GM19468 (cell line): ENCODE data around the gene AGAP1.
"Not testable (repeated sequence)": the region's sequence is repeated elsewhere in the genome, so short reads cannot be mapped to it uniquely, and the experiment has no call there.

Experiments
- ATAC-seq: cut with Tn5 transposase; IDR thresholded peaks from one replicate; pipeline ENCODE4 v1.9.1; 2021; ENCODE audit warnings: mild to moderate bottlenecking, moderate library complexity, moderate number of reproducible peaks; ENCODE audit not compliant: unreplicated experiment; ENCODE audit errors: extremely low read depth

The AGAP1 gene

DNA sequence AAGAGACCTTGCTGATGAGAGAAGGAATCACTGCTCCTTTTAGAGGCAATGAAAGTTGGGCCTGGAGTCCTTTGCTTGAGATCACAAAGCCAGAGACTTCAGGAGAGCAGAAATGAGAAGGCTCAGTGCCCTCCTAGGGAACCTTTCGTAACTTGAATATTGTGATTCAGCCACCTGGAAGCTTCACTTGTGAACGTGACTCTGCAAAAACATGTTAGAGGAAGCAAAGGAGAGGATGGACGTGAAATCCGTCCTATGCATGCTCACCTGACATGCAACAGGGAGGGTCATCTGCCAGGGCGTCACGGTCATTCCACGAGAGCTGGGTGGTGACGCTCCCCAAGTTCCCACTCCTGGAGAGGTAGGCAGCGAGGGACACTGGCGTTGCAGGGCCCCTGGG lies 243.6 kb downstream of the AGAP1 start:
- no peak for ATAC-seq

DNA sequence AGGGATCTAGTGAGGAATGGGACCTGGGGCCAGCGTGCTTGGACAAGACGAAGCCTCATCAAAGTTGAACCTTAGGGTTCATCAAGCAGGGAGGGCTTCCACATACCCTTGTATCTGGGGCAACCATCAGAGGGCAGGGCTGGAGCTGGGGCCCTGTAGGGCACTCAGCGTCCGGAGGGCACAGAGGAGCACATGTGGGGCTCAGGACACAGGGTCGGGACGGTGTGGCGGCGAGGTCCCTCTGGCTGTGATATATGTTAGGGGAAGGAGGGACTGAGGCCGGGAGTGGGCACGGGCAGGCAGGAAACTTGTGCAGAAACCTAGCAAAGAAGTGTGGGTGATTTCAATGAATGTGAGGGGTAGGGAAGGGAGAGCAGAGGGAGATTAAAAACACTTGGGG lies 244.0 kb downstream of the AGAP1 start:
- no peak for ATAC-seq

DNA sequence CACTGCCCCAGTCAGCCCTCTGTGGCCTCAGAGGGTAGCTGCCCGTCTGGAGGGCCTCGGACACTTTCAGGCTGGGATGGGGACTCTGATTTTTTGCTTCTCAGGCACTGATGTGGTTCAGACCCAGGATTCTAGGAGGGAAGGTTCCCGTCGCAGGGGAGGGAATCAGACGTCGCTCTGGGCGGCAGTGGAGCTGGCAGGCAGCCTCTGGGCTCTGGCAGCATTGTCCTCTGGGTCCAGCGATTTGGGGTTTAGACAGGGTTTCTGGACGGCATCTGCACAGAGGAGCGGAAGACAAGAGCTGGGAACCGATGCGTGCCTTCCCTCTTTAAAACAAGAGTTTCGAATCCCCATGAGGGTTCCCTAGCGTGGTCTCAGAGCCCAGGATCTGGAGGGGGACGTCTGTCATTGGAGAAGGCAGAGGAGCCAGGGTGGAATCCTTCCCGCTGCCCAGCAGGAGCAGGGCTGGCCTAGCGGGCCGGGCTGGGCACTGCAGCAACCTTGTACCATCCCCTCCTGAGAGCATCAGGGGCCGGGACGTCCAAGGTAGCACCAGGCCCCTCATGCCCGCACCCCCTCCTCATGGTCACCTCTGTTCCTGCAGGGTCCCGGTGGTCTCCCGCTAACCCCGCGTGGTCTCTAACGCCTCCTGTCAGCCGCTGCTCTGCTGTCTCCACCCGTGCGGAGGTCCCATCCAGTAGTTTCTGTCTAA lies 246.0 kb downstream of the AGAP1 start:
- no peak for ATAC-seq

DNA sequence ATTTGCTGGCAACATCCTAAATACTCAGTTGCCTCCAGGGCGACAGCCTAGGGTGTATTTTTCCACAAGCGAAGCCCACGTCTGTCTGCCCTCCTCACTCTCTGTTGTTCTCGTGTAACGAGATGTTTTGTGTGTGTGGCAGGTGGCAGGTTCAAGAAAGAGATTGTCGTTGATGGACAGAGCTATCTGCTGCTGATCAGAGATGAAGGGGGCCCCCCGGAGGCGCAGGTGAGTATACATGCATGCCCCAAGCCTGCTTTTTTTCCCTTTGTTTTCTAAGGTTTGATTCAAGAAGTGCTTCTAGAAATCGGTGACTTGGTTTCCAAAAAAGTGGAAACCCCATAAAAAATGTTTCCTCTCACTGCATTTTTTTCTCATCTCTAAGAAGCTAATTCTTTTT lies 247.0 kb downstream of the AGAP1 start:
- ATAC-seq: no peak

DNA sequence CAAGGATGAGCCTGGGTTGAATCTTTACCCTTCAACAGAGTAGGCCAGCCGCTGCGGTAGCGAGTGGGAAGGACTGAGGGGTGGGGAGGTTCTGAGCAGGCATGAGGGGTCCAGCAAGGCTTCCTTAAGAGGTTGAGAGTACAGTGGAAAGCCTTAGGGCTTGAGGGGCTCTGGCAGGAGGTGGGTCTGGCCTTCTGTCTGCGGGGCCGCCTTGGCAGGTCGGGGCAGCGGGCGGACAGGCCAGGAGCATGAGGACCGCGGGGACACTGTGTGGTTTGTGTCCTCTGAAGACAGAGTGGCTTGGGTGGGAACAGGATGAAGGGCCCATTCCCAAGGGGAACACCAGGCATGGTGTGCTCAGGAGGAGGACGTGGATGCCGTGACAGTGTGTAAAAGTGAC lies 250.3 kb downstream of the AGAP1 start:
- no peak for ATAC-seq

DNA sequence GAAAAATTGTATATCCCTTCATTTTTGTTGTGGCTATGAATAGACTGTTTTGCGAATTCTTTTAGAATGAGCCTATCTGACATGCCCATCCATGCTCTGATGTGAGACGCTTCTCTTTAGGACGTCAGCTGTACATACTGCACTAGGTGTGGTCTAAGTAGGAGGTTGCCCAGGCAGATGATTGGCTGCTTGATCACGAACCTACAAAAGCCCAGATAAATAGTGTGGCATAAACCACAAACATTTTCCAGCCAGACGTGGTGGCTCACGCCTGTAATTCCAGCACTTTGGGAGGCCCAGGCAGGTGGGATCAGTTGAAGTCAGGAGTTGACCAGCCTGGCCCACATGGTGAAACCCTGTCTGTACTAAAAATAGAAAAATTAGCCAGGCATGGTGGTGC lies 251.8 kb downstream of the AGAP1 start:
- ATAC-seq: no peak

DNA sequence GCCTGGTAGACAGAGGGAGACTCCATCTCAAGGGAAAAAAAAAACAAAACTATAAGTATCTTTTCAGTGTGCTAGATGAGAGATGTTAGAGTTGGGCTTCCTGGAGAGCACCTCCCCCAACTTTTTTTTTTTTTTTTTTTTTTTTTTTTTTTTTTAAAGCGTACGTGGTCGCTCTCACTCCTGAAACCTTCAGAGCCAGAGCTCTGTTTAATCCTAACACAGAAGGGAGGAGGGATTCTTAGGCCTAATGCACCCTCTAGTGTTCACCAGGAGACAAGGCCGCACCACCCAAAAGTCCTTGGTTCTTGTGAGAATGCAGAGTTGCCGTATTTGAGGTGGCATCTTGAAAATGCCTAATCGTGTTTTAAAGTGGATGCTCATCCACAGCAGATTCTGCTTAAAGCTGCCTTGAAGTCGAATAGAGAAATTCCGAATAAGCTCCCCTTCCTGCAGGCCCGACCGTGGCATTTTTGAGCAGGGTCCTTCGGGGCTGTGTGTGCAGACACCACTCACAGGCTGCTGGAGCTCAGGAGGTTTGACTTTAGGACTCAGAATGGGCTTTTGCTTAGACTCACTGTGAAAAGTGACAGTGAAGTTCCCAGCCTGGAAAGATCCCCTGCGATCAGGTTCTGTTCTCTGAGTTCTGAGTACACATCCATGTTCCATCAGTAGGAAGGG lies 252.6 kb downstream of the AGAP1 start:
- no peak for ATAC-seq

DNA sequence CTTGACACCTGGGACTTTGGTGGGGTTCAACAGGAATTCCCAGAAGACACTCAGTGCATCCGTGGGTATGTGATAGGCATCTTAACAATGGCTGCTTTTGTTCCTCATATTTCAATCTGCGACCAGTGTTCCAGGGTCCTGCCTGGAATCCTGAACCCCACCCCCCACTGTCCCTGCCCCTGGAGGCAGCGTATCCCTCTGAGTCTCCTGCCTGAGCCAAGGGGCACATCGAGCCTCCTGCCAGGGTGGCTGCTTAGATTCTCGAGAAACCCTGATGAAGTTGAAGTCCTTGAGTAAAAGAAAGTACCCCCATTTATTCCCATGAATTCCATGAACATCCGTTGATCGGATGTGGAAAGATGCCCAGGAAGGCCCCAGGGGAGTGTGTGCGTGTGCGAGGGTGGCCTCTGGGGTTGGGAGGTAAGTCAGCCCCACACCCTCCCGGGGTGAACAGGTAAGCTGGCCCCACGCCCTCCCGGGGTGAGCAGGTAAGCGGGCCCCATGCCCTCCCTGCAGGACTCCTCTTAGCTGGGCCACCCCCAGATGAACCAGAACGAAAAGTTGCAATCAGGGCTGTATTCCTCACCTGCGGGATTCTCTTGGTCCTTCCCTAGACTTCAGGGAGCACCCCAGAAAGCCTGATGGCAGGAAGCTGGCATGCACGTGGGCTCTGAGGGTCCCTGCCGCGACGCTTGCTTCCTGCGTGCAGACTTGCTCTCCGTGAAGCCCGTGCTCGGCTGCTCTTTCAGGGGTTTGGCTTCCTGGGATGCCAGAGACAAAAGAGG lies 253.3 kb downstream of the AGAP1 start:
- no peak for ATAC-seq

DNA sequence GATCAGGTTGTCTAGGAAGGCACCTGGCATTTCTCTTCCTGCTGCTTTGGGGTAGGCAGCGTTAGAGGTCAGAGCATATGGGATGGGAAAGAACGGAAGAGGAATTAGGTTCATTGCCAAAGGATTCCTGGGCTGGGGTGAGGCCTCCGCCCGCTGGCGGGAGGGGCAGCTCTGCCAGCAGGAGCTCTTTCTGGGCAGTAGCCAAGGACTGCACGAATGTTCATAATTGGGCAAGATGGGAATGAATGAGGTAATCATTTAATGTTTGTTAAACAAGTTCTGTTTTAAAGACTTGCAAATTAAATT lies 253.9 kb downstream of the AGAP1 start:
- no peak for ATAC-seq

DNA sequence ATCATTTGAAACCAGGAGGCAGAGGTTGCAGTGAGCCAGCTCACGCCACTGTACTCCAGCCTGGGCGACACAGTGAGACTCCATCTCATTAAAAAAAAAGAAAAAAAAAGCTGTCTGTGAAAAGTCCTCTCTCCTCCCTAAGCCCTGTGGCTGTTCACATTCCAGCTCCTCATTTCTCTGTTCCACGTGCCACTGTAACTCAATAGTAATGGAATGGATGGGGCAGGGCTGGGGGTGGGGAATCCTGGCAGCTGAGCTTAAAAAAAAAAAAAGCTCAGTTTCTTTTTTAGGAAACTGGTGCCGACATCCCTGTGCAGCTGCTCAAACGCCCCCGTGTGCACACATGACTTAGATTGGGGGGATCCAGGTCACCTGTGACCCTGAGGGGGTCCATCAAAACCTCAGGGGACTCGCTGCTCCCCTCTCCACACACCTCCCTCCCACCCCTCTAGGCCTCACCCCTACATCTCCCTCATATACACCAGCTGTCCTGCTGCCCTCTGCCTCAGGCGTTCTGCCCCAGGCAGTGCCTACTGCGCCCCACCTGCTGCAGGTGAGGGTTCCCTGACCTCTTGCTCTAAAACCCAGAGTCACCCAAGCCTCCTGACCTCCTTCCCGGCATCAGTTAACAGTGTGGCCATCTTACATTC lies 255.4 kb downstream of the AGAP1 start:
- no peak for ATAC-seq

DNA sequence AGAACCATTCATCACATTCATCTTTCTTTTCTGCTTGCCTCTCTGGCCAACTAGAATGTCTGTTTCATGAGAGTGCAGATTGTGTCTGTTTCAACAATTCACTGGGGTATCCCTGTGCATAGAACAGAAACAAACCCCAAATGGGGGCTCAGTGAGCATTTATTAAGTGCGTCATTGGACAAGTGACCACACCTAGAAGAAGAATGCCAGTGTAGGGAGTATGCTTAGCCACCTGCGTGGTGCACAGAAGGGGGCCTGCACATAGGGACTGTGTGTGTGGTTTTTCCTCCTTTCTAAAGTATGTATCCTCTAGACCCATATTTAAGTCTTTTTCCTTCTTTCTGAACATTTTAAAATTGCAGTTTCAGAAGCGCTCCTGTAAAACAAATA lies 255.9 kb downstream of the AGAP1 start:
- ATAC-seq: no peak

DNA sequence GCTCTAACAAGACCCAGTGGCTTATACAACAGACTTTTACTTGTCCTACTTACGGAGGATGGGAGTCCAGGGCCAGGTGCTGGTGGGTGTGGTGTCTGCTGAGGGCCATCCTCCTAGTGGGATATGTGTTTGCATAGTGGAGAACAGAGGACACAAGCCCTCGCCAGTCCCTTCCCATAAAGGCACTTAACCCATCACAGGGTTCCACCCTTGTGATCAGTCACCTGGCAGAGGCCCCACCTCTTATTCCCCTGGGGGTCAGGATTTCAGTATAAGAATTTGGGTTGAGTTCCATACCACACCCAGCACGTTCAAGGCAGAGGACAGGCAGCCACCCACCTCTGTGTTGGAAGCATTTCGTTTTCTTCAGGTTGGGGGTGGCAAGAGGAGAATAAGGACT lies 259.0 kb downstream of the AGAP1 start:
- no peak for ATAC-seq

DNA sequence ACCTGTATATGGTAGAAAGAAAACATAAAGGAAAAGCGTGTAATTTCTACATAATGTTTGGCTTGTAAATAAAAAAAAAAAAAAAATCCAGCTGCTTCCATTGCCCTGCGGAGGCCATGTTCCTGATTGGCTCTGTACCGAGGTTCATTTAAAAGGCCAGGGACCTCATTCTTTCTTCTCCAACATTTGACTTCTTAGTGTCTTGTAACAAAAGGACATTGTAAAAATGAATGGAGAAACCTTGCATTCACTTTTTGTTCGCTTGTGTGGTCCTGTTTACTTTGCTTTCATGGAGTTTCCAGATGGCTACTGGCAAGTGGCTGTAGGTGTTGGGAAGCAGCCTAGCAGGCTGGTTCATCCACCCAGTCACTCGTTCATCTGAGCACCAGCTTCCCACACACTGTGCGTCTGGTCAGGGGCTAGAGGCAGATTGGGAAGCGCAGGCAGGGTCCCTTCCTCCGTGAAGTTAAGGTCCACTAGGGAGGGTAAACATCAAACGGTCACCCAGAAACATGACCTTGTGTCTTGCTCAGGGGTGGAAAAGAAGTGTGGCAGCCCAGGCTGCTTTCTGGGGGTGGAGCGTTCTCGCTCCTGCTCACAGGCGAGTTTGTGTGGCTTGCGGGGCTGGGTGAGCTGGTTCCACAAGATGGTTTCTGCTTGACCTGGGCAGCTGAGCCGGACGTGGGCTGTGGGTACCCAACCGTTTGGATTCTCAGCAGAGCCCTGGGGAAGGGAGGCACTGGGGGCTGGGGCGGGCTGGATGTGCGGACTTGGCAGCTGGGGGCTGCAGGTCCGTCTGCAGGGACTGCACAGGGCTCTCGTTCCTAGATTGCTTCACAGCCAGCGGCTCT lies 260.7 kb downstream of the AGAP1 start:
- ATAC-seq: no peak

DNA sequence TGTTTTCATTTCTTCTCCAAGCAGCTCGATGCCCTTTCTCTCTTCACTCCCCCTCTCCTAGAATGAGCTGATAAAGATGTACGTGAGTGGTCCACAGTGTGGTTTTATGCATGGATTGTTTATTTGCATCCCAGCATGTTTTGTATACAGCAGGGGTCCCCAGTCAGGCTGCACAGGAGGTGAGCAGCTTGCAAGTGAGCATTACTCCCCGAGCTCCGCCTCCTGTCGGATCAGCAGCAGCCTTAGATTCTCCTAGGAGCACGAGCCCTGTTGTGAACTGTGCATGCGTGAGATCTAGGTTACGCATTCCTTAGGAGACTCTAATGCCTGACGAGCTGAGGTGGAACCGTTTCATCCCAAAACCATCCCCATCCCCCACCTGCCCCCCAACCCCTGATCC lies 262.6 kb downstream of the AGAP1 start:
- ATAC-seq: no peak

DNA sequence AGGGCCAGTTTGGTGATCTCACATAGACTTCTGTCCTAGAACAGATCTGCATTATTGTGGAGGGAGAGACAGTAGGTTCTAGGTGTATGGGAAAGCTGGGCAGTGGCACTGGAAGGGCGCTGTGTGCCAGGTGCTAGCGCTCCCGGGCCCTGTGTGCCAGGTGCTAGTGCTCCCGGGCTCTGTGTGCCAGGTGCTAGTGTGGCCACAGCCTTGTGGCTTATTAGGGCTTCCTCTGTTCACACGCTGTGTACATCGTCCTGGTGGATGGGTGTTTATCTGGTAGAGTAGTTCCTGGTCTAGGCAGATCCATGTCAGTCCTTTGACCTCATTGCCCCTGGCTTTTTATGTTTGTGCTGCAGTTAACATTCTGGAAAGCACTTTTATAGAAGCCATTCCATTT lies 263.4 kb downstream of the AGAP1 start:
- ATAC-seq: no peak

DNA sequence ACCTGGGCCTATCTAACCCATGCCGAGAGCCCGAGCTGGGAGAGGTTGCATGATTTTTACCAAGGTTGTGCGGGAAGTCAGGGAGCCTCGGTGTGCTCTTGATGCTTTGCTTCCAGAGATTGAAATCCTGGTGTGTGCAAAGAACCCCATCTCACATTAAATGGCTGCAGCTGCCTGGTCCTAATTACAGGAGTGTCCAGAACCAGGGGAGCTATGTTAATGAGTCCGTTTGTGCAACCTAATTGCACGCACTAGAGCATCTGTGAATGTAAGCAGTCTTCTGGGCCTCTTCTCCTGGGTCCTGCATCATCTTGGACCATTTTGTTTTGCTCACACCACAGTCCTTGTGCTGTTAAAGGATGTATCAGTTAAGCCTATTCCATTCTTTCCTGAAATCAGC lies 263.8 kb downstream of the AGAP1 start:
- ATAC-seq: no peak

DNA sequence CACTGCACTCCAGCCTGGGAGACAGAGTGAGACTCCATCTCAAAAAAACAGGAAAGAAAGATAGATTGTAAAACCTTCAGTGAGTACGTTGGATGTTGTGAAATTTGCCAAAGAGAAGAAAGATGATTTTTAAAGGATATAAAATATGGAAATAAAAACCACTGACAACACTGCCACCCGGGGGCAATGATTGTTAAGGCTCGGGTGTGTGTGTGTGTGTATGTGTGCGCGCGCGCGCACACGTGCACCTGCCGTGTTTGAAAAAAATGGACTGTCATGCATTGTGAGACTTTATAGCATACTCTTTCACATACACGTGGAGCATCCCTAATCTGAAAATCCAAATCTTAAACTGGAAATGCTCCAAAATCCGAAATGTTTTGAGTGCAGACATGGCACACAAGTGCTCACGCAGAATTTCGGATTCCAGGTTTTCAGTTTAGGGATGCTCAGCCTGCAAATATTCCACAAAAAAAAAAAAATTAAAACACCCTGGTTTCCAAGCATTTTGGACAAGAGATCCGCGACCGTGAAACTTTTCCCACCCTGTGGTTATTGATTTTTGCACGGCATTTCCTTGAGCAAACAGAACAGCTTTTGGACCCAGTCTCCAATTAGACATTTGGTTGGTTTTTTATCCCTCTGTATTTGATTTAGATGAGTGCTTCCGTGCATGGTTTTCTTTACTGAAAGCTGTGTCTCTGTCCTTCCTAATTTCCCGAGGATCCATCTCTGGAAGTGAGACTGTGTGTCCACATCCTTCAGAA lies 269.2 kb downstream of the AGAP1 start:
- ATAC-seq: no peak

DNA sequence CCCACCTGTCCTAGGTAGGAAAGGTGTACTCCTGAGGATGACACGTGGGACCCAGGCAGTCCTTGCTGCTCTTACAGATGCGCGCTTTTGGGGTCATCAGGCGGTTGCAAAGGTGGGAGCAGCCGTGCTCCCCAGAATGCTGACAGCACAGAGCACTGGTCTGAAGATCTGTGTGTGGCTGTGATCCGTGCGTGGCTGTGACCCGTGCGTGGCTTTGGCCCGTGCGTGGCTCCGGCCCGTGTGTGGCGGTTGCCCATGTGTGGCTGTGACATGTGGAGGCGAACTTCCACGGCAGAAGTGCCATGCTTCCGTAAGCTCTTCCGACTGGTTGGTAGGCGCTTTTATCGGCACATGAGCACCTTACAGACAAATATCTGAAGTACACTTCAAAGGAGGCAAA lies 270.0 kb downstream of the AGAP1 start:
- ATAC-seq: no peak

DNA sequence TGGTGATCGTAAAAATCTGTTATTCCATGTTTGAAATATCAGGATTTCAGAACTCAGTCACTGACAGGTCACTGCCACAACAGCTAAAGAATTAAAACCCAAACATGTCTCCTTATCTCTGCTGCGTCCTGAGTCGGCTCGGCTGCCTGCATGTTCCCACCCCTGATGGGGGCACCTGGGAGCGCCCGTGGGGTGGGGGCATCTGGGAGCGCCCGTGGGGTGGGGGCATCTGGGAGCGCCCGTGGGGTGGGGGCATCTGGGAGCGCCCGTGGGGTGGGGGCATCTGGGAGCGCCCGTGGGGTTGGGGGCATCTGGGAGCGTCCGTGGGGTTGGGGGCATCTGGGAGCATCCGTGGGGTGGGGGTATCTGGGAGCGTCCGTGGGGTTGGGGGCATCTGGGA lies 270.6 kb downstream of the AGAP1 start:
- ATAC-seq: not testable (repeated sequence)
